HepG2 (cell line): Measurements from ENCODE around the gene HYAL2. TPM values are rescaled to one million over a fixed set of nuclear protein-coding genes. Genes with fewer than 3 reads are reported as not detected.

ENCODE experiments used
- AGO1 ChIP-seq: fragments of 200-400 bp; formaldehyde crosslinking; IDR thresholded peaks from 2 replicates; pipeline ENCODE4 v1.6.1; 2017; ENCODE audit warnings: mild to moderate bottlenecking, low read depth, low read length, moderate library complexity; ENCODE audit not compliant: poor library complexity, severe bottlenecking
- ARNT2 ChIP-seq: sonication (generic); formaldehyde crosslinking; IDR thresholded peaks from 2 replicates; pipeline ENCODE4 v1.8.0; 2022; ENCODE audit warnings: mild to moderate bottlenecking, low read depth, missing genetic modification reagents, moderate library complexity
- BCL6 ChIP-seq: IDR thresholded peaks from 2 replicates; pipeline ENCODE4 v1.6.1; 2016; ENCODE audit warnings: missing genetic modification reagents, missing compliant biosample characterization
- BRCA1 ChIP-seq: sonication (generic); formaldehyde crosslinking; IDR thresholded peaks from 2 replicates; pipeline ENCODE4 v1.4.0; 2020; ENCODE audit warnings: missing genetic modification reagents
- CBX1 ChIP-seq: IDR thresholded peaks from one replicate; pipeline ENCODE4 v1.6.1; 2016; ENCODE audit warnings: antibody characterized with exemption, low read depth
- CHD4 ChIP-seq: fragments of 200-600 bp; sonication (generic); IDR thresholded peaks from 2 replicates; pipeline ENCODE4 v1.7.0; 2017; ENCODE audit warnings: mild to moderate bottlenecking, low read length, borderline replicate concordance
- HDAC1 ChIP-seq: sonication (generic); formaldehyde crosslinking; IDR thresholded peaks from 2 replicates; pipeline ENCODE4 v1.5.1; 2020; ENCODE audit warnings: mild to moderate bottlenecking, missing genetic modification reagents
- HES4 ChIP-seq: sonication (generic); formaldehyde crosslinking; IDR thresholded peaks from 2 replicates; pipeline ENCODE4 v1.9.0; 2021; ENCODE audit warnings: mild to moderate bottlenecking, missing genetic modification reagents, borderline replicate concordance
- HNRNPH1 ChIP-seq: fragments of 200-400 bp; formaldehyde crosslinking; optimal IDR thresholded peaks from 2 replicates; pipeline ENCODE3; 2017; ENCODE audit warnings: mild to moderate bottlenecking, low read depth, low read length
- KAT7 ChIP-seq: IDR thresholded peaks from 2 replicates; pipeline ENCODE4 v1.6.1; 2018; ENCODE audit warnings: borderline replicate concordance, missing compliant biosample characterization
- KDM3A ChIP-seq: IDR thresholded peaks from 2 replicates; pipeline ENCODE4 v1.6.1; 2018; ENCODE audit warnings: low read depth, missing compliant biosample characterization
- KLF12 ChIP-seq: sonication (generic); formaldehyde crosslinking; IDR thresholded peaks from 2 replicates; pipeline ENCODE4 v1.4.0; 2020; ENCODE audit warnings: missing genetic modification reagents, borderline replicate concordance
- MAFG ChIP-seq: sonication (generic); formaldehyde crosslinking; IDR thresholded peaks from 2 replicates; pipeline ENCODE4 v1.5.1; 2020; ENCODE audit warnings: mild to moderate bottlenecking, missing genetic modification reagents
- MXD4 ChIP-seq: IDR thresholded peaks from 2 replicates; pipeline ENCODE4 v1.6.1; 2016; ENCODE audit warnings: mild to moderate bottlenecking, missing biosample characterization, missing genetic modification reagents
- POLR2AphosphoS5 ChIP-seq: IDR thresholded peaks from 2 replicates; pipeline ENCODE4 v1.6.1; 2012; ENCODE audit warnings: low read depth, low read length
- RBAK ChIP-seq: sonication (generic); formaldehyde crosslinking; IDR thresholded peaks from 2 replicates; pipeline ENCODE4 v1.5.1; 2020; ENCODE audit warnings: mild to moderate bottlenecking, missing genetic modification reagents
- SATB2 ChIP-seq: sonication (generic); formaldehyde crosslinking; IDR thresholded peaks from 2 replicates; pipeline ENCODE4 v1.5.0; 2020; ENCODE audit warnings: missing genetic modification reagents
- SMAD3 ChIP-seq: sonication (generic); formaldehyde crosslinking; IDR thresholded peaks from 2 replicates; pipeline ENCODE4 v1.4.0; 2020; ENCODE audit warnings: missing genetic modification reagents
- SP1 ChIP-seq, 2 experiments: fragments of 450-650 bp in 1 of 2; sonication (generic) in 1 of 2; formaldehyde crosslinking in 1 of 2; IDR thresholded peaks; 2 replicates each; pipeline versions ENCODE4 v1.4.0 to v1.6.1; 2016 to 2020; ENCODE audit warnings: missing genetic modification reagents in 1 of 2
- YEATS2 ChIP-seq: sonication (generic); formaldehyde crosslinking; IDR thresholded peaks from 2 replicates; pipeline ENCODE4 v1.4.0; 2020; ENCODE audit warnings: missing genetic modification reagents, borderline replicate concordance
- ZNF253 ChIP-seq: sonication (generic); formaldehyde crosslinking; IDR thresholded peaks from 2 replicates; pipeline ENCODE4 v1.8.0; 2022; ENCODE audit warnings: mild to moderate bottlenecking, missing genetic modification reagents, borderline replicate concordance
- polyA plus RNA-seq, 8 experiments: library from polyadenylated mRNA; depleted of rRNA in 3 of 8; stranded (reverse) in 7 of 8; unstranded in 1 of 8; fragments of >200 nt; fragmentation: Illumina TruSeq in 4 of 8; extraction: Trizol in 4 of 8; gene quantifications; 2 replicates each; pipeline versions ENCODE4 v1.2.1 to v1.2.3, GENCODE V29; 2011 to 2016; ENCODE audit warnings: low read depth in 4 of 8, missing spikeins in 1 of 8, mixed read lengths in 1 of 8; ENCODE audit not compliant: insufficient read depth in 1 of 8
- total RNA-seq, 5 experiments: library from RNA; depleted of rRNA; stranded (reverse); fragments of >200 nt; fragmentation: Illumina TruSeq; extraction: Trizol; gene quantifications; 2 replicates each; pipeline ENCODE4 v1.2.3, GENCODE V29; 2016; ENCODE audit warnings: low read depth in 1 of 5
- TF ChIP-seq, protein P1 (sequence below): sonication (generic); formaldehyde crosslinking; IDR thresholded peaks from 2 replicates; pipeline ENCODE4 v1.5.1; 2020; ENCODE audit warnings: mild to moderate bottlenecking, missing genetic modification reagents, borderline replicate concordance
- TF ChIP-seq, protein P2 (sequence below): IDR thresholded peaks from 2 replicates; pipeline ENCODE4 v1.6.1; 2016; ENCODE audit warnings: missing compliant biosample characterization, missing genetic modification reagents, borderline replicate concordance
- TF ChIP-seq, protein P3 (sequence below): IDR thresholded peaks from 2 replicates; pipeline ENCODE4 v1.6.1; 2016; ENCODE audit warnings: low read depth, borderline replicate concordance
- TF ChIP-seq, protein P4 (sequence below): sonication (generic); formaldehyde crosslinking; IDR thresholded peaks from 2 replicates; pipeline ENCODE4 v1.4.0; 2020; ENCODE audit warnings: missing genetic modification reagents, low read depth, mild to moderate bottlenecking, borderline replicate concordance
- TF ChIP-seq, protein P5 (sequence below): sonication (generic); formaldehyde crosslinking; IDR thresholded peaks from 2 replicates; pipeline ENCODE4 v1.4.0; 2020; ENCODE audit warnings: missing genetic modification reagents

HYAL2 gene
- total and polyA plus RNA-seq, 2 of the 13 experiments (the other 11 are each of a cell fraction or from before 2014, with no cell fraction given): 76.2 to 102 TPM

DNA sequence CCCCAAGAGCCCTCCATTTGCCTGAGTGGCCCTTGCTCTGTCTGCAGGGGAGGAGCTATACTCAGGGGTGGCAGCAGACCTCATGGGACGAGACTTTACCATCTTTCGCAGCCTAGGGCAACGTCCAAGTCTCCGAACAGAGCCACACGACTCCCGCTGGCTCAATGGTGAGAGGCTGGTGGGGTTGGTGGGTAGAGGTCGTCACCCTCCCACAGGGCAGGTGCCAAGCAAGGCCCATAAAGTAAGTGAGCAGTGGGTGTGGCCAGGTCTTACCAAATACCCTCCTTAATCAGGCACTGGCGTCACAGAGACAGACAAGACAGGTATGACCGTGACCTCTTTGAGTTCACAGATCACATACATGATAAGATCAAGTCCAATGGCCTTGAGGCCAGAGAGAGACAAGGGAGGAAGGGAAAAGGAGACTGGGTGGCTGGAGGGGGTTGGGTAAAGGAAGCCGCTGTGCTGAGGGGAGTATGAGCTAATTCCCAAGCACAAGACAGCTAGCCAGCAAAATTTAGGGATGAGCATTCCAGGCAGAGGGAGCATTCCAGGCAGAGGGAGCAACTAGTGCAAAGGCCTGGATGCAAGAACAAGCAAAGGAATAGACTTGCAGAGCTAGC, 51.1 kb downstream of the HYAL2 start (continued):
- TF ChIP-seq, protein P1, sequence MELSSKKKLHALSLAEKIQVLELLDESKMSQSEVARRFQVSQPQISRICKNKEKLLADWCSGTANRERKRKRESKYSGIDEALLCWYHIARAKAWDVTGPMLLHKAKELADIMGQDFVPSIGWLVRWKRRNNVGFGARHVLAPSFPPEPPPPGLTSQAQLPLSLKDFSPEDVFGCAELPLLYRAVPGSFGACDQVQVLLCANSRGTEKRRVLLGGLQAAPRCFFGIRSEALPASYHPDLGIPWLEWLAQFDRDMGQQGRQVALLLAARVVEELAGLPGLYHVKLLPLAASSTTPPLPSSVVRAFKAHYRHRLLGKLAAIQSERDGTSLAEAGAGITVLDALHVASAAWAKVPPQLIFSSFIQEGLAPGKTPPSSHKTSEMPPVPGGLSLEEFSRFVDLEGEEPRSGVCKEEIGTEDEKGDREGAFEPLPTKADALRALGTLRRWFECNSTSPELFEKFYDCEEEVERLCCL: no peak
- TF ChIP-seq AGO1: no peak
- TF ChIP-seq KDM3A (CRISPR knock-in tag): no peak
- no peak for TF ChIP-seq KLF12 (CRISPR knock-in tag)
- no peak; the same call in 1 of the 2 replicates for TF ChIP-seq KAT7
- TF ChIP-seq HDAC1 (CRISPR knock-in tag): 0 out of 2 replicates have a peak, but pooled peaks have one; percentile 3
- no peak for TF ChIP-seq ZNF253 (CRISPR knock-in tag)
- TF ChIP-seq SMAD3 (CRISPR knock-in tag): no peak
- TF ChIP-seq MXD4 (CRISPR knock-in tag): no peak
- no peak for TF ChIP-seq SATB2
- no peak for TF ChIP-seq BRCA1 (CRISPR knock-in tag)
- TF ChIP-seq ARNT2: peak; percentile 64; the same call in 1 of the 2 replicates
- TF ChIP-seq, protein P2, sequence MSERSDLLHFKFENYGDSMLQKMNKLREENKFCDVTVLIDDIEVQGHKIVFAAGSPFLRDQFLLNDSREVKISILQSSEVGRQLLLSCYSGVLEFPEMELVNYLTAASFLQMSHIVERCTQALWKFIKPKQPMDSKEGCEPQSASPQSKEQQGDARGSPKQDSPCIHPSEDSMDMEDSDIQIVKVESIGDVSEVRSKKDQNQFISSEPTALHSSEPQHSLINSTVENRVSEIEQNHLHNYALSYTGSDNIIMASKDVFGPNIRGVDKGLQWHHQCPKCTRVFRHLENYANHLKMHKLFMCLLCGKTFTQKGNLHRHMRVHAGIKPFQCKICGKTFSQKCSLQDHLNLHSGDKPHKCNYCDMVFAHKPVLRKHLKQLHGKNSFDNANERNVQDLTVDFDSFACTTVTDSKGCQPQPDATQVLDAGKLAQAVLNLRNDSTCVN: no peak
- TF ChIP-seq MAFG: no peak
- TF ChIP-seq BCL6: peak; percentile 59; the same call in 1 of the 2 replicates
- peak; percentile 9; the same call in 1 of the 2 replicates for TF ChIP-seq YEATS2
- TF ChIP-seq, protein P3, sequence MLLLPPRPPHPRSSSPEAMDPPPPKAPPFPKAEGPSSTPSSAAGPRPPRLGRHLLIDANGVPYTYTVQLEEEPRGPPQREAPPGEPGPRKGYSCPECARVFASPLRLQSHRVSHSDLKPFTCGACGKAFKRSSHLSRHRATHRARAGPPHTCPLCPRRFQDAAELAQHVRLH (CRISPR knock-in tag): no peak
- no peak for TF ChIP-seq SP1 (IDR thresholded peaks at IDR 0.05)
- TF ChIP-seq SP1 (CRISPR knock-in tag; IDR thresholded peaks at IDR 0.05): no peak
- no peak for TF ChIP-seq CHD4
- TF ChIP-seq POLR2AphosphoS5: peak; percentile 58
- TF ChIP-seq CBX1: no peak
- no peak for TF ChIP-seq RBAK (CRISPR knock-in tag)
- TF ChIP-seq, protein P4, sequence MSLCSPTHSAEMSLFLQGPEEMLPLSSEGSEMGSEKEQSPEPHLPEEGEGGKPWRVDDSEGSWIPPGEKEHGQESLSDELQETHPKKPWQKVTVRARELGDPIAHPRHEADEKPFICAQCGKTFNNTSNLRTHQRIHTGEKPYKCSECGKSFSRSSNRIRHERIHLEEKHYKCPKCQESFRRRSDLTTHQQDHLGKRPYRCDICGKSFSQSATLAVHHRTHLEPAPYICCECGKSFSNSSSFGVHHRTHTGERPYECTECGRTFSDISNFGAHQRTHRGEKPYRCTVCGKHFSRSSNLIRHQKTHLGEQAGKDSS (CRISPR knock-in tag): no peak
- no peak for TF ChIP-seq HNRNPH1
- TF ChIP-seq, protein P5, sequence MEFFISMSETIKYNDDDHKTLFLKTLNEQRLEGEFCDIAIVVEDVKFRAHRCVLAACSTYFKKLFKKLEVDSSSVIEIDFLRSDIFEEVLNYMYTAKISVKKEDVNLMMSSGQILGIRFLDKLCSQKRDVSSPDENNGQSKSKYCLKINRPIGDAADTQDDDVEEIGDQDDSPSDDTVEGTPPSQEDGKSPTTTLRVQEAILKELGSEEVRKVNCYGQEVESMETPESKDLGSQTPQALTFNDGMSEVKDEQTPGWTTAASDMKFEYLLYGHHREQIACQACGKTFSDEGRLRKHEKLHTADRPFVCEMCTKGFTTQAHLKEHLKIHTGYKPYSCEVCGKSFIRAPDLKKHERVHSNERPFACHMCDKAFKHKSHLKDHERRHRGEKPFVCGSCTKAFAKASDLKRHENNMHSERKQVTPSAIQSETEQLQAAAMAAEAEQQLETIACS (CRISPR knock-in tag): no peak
- no peak for TF ChIP-seq HES4 (CRISPR knock-in tag)
